ENCODE data around the gene TAS2R50. TPM values are rescaled to one million over a fixed set of nuclear protein-coding genes. Genes with fewer than 3 reads are reported as not detected.
"Not testable (repeated sequence)": the region's sequence is repeated elsewhere in the genome, so short reads cannot be mapped to it uniquely, and the experiment has no call there.

TAS2R50 gene, protein sequence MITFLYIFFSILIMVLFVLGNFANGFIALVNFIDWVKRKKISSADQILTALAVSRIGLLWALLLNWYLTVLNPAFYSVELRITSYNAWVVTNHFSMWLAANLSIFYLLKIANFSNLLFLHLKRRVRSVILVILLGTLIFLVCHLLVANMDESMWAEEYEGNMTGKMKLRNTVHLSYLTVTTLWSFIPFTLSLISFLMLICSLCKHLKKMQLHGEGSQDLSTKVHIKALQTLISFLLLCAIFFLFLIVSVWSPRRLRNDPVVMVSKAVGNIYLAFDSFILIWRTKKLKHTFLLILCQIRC
- under 1 TPM in 1 of 12 donors, not detected in 11; 0.19 TPM for polyA plus RNA-seq (ENCODE audit: insufficient read length in 12 of 12)
- long read RNA-seq, donor 1, partial matches to known transcripts: 0 of 1 reads
- long read RNA-seq, donor 1, other reads (novel, unspliced or antisense): 0 of 1 reads
- long read RNA-seq, donor 2: 0 reads
- long read RNA-seq, donor 3: 0 reads
- long read RNA-seq, donor 4: 0 reads
- long read RNA-seq, donor 5: 0 reads
- long read RNA-seq, donor 6: 0 reads
- long read RNA-seq, donor 7: 0 reads
- long read RNA-seq, donor 8: 0 reads
- long read RNA-seq, donor 9: 0 reads
- long read RNA-seq, donor 10: 0 reads
- long read RNA-seq, donor 11: 0 reads

- DNase-seq: no peak
These were observed at the start of gene TAS2R50 for GRCh38 chr12:10986812-10987211. TAS2R50 (minus strand) TSS chr12:10986912; CDS start chr12:10986860, 52 bp downstream.

DNA sequence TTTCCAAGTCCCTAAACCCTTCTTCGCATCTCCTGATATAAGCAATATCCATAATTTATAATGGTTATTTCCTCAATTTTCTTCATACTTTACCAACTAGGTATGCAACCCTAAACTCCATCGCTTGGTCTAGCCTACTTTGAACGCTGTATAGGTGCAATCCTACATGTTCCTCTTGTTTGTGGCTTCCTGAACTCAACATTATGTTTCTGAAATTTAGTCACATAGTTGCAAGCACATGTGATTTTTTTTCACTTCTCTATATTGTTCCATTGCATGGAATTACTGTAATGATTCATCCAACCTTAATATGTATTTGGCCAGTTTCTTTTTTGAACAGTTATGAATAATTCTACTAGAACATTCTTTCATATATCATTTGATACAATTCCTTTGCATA, 47.2 kb upstream of the TAS2R50 start:
- DNase-seq: not testable (repeated sequence)

DNA sequence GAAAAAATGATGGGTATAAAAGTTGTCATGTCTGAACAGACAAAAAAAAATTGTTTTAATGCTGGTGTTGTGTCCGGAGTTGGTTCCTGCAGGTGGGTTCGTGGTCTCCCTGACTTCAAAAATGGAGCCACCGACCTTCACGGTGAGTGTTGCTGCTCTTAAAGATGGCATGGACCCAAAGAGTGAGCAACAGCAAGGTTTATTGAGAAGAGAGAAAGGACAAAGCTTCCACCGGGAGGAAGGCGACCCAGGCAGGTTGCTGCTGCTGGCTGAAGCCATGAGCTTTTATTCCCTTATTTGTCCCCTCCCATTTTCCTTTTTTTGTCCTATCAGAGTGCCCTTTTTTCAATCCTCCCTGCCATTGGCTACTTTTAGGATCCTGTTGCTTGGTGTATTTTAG, 44.6 kb upstream of the TAS2R50 start, which contains the start of gene TAS2R31:
Gene TAS2R31, minus strand, starts transcription at position 101 of the 400 bp plus-strand sequence. Its CDS starts 72 bp downstream, at position 29.
- no peak for DNase-seq

DNA sequence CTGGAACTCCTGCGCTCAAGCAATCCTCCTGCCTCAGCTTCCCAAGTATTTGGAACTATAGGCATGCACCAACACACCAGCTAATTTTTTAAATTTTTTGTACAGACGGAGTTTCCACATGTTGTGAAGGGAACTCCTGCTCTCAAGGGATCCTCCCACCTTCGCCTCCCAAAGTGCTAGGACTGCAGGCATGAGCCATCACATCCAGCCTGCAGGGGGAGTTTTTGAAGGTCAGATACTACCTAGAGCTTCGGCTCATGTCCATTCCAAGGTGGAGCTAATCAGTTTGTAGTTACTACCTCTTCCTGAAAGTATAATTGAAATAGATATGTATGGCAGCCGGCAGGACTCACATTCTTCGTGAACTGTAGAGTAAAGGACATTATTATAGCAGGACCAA, 39.4 kb upstream of the TAS2R50 start:
- DNase-seq: no peak

DNA sequence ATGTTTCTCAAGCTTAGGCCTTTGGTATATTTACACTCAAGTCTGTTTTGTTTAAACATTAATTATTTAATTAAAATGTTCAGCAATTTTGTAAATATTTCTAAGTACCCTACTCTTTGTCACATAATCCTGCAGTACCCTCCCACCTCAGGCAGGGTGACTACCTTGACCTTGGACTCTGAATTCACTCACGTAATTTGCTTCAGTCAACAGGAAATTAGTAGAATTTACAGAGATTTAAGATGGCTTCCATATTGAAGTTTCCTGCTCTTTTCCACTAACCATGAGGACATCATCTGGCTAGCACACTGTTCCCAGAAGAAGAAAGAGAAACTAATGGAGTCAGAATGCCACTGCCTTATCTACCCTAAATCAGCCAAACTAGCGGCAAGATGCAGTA, 36.7 kb upstream of the TAS2R50 start:
- DNase-seq: no peak

GRCh38 chr12:11022520-11022919, 35.8 kb upstream of the TAS2R50 start, which contains the start of gene TAS2R19:
TAS2R19 (minus strand) TSS chr12:11022620; CDS start chr12:11022571, 49 bp downstream.
- no peak for DNase-seq

DNA sequence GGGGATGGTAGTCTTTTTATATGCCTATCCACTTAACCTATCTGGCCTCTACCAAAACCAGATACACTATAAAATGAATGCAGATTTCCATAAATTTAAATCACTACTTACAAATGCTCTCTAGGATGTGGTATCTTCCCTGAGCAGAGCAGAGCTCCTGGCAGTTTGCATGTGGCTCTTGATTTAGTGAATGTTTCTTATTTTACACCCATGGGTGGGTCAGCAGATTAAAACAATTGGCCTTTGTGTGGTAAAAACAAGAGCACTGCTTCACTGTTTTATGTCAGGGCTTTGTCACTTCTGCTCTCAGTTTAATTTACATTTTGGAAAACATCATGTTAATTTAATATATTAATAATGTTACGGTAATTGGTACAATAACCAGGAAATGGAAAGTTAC, 30.2 kb upstream of the TAS2R50 start:
- no peak for DNase-seq

- no peak for DNase-seq
These were observed 29.2 kb upstream of the TAS2R50 start for GRCh38 chr12:11015775-11016430.

- DNase-seq: no peak
These were observed 27.5 kb upstream of the TAS2R50 start for GRCh38 chr12:11014234-11014633.

DNA sequence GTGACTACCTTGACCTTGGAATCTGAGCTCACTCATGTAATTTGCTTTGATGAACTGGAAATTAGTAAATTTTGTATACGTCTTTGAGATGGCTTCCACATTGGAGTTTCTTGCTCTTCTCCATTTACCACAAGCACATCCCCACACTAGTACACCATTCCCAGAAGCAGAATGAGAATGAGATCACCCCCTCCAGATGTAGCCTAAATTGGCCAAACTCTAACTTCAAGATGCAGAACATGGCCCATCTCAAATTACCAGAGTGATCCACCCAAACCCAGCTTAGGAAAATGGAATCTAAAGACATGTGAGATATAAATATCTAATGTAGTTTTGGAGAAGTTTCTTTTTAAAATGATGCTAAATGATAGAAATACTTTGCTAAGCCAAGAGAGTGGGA, 20.9 kb upstream of the TAS2R50 start:
- DNase-seq: no peak

DNA sequence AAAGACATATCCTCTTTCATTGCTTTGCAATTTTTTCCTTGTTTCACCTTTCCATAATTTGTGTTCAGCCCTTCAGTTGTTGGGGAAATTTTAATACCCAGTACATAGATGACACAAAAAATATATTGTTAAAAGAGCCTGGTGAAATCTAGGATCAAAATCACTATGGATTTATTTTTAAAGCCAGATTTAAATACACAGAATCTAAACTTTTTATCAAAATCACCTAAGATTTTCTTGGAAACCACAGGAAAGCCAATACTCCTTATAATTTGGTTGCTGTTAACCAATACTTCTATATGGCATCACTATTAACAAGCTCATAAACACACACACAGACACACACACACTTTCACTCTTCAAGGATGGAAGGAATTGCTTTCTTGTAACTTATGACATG, 11.5 kb upstream of the TAS2R50 start, which contains the start of gene TAS2R20:
Gene TAS2R20, minus strand, starts transcription at position 101 of the 400 bp plus-strand sequence. CDS start 429 bp downstream, outside the sequence.
- no peak for DNase-seq

GRCh38 chr12:10994307-10994706, 7.6 kb upstream of the TAS2R50 start:
- no peak for DNase-seq

DNA sequence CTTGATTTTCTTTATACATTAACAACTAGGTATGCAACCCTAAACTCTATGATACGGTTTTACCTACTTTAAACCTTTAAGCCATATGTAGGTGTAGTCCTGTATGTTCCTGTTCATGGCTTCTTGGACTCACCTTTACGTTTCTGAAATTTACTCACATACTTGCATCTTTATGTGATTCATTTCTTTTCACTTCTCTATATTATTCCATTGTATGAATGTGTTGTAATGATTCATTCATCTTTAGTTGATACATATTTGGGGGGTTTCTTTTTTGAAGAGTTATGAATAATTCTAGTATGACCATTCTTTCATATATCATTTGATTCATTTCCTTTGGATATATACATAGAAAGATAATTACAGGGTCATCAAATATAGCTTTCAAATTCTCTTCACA, 2.4 kb upstream of the TAS2R50 start:
- DNase-seq: no peak

DNA sequence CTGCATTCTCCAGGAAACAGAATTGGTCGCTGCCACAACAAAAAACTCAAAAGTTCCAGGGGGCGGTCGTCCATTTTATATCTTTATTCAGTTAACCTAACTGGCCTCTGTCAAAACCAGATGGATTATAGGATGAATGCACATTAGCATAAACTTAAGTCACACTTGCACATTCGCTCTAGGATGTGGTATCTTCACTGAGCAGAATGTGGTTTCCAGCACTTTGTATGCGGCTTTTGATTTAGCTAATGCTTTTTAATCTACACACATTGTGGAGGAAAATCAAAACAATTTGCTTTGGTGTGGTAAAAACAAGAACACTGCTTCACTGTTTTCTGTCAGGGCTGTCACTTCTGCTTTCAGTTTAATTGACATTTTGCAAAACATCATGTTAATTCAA, 4.5 kb downstream of the TAS2R50 start:
- no peak for DNase-seq

DNA sequence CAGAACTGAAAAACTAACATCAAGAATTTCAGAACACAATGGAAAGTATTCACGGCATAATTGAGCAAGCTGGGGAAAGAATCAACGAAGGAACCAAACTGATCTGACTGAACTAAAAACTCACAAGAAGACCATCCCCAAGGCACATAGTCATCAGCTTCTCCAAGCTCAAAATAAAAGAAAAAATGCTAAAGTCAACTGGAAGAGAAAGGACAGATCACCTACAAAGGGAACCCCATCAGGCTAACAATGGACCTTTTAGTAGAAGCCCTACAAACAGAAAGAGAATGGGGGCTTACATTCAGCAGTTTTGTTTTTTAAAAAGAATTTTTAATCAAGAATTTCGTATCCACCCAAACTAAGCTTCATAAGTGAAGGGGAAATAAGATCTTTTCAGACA, 11.7 kb downstream of the TAS2R50 start:
- no peak for DNase-seq

- DNase-seq: no peak
These were observed 17.8 kb downstream of the TAS2R50 start for GRCh38 chr12:10968765-10969456.

DNA sequence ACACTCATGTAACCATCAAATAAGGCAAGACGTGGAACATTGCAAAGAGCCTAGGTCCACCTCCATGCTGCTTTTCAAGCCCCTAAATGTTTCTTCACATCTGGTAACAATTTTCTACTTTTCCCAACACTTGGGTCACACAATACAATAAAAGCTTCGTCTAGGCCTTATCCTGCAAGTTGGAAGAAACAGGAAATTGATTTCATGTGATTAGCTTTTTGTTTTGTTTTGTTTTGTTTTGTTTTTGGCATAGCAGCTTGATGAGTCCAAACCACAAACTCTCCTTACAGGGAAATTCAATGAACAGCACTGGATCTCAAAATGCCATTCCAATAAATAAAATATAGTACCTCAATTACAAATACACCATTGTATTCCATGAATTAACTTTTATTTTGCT, 19.3 kb downstream of the TAS2R50 start:
- DNase-seq: no peak

DNA sequence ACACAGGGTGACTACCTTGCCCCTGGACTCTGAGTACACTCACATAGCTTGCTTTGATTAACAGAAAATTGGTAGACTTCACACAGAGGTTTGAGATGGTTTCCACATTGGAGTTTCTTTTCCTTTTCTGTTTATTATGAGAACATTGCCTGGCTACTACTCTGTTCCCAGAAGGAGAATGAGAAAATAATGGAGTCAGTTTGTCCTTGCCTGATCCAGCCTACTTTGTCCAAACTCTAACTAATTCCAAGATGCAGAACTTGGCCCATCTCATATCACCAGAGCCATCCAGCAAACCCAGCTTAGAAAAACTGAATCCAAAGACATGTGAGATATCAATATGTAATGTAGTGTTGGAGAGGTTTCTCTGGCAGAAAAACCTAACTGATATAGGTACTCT, 20.4 kb downstream of the TAS2R50 start:
- DNase-seq: no peak

GRCh38 chr12:10965476-10965875, 21.2 kb downstream of the TAS2R50 start:
- DNase-seq: no peak

- DNase-seq: no peak
These were observed 26.5 kb downstream of the TAS2R50 start for GRCh38 chr12:10960211-10960610.

- no peak for DNase-seq
These were observed 26.9 kb downstream of the TAS2R50 start for GRCh38 chr12:10959804-10960203.

DNA sequence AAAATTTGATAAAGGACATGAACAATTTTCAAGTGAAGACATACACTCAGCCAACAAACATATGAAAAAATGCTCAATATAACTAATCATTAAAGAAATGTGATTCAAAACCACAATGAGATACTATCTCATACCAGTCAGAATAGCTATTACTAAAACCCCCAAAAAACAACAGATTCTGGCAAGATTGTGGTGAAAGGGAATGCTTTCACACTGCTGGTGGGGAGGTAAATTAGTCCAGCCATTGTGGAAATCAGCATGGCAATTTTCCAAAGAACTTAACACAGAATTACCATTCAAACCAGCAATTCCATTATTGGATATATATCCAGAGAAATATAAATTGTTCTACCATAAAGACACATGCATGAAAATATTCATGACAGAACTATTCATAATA, 29.0 kb downstream of the TAS2R50 start:
- no peak for DNase-seq
